ENCODE results near the gene COPG2. TPM values are rescaled to one million over a fixed set of nuclear protein-coding genes. Genes with fewer than 3 reads are reported as not detected.

The COPG2 gene
- total and polyA plus RNA-seq, 2 of the 13 experiments (the other 11 are each of a cell fraction or from before 2014, with no cell fraction given) = 14.1 to 17.7 TPM

- no peak for TF ChIP-seq U2AF2 (IDR thresholded peaks at IDR 0.05; ENCODE audit: low read depth, low read length)
- TF ChIP-seq ZNF530 (CRISPR knock-in tag; IDR thresholded peaks at IDR 0.05; ENCODE audit: low read depth) = no peak
- TF ChIP-seq ZFP36L2 (CRISPR knock-in tag; IDR thresholded peaks at IDR 0.05) = no peak
- no peak for TF ChIP-seq WIZ (CRISPR knock-in tag; IDR thresholded peaks at IDR 0.05)
- TF ChIP-seq, protein P1, sequence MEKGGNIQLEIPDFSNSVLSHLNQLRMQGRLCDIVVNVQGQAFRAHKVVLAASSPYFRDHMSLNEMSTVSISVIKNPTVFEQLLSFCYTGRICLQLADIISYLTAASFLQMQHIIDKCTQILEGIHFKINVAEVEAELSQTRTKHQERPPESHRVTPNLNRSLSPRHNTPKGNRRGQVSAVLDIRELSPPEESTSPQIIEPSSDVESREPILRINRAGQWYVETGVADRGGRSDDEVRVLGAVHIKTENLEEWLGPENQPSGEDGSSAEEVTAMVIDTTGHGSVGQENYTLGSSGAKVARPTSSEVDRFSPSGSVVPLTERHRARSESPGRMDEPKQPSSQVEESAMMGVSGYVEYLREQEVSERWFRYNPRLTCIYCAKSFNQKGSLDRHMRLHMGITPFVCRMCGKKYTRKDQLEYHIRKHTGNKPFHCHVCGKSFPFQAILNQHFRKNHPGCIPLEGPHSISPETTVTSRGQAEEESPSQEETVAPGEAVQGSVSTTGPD (CRISPR knock-in tag; IDR thresholded peaks at IDR 0.05) = no peak
- TF ChIP-seq, protein P2, sequence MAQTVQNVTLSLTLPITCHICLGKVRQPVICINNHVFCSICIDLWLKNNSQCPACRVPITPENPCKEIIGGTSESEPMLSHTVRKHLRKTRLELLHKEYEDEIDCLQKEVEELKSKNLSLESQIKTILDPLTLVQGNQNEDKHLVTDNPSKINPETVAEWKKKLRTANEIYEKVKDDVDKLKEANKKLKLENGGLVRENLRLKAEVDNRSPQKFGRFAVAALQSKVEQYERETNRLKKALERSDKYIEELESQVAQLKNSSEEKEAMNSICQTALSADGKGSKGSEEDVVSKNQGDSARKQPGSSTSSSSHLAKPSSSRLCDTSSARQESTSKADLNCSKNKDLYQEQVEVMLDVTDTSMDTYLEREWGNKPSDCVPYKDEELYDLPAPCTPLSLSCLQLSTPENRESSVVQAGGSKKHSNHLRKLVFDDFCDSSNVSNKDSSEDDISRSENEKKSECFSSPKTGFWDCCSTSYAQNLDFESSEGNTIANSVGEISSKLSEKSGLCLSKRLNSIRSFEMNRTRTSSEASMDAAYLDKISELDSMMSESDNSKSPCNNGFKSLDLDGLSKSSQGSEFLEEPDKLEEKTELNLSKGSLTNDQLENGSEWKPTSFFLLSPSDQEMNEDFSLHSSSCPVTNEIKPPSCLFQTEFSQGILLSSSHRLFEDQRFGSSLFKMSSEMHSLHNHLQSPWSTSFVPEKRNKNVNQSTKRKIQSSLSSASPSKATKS (CRISPR knock-in tag; IDR thresholded peaks at IDR 0.05) = no peak
- TF ChIP-seq NR3C1 (CRISPR knock-in tag; IDR thresholded peaks at IDR 0.05) = no peak
- TF ChIP-seq CBX1 (IDR thresholded peaks at IDR 0.05; ENCODE audit: low read depth) = peak; percentile 47
- TF ChIP-seq ZNF484 (CRISPR knock-in tag; IDR thresholded peaks at IDR 0.05; ENCODE audit: borderline replicate concordance, low read depth) = no peak
- TF ChIP-seq, protein P3, sequence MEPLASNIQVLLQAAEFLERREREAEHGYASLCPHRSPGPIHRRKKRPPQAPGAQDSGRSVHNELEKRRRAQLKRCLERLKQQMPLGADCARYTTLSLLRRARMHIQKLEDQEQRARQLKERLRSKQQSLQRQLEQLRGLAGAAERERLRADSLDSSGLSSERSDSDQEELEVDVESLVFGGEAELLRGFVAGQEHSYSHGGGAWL (CRISPR knock-in tag; IDR thresholded peaks at IDR 0.05) = peak; percentile 61; the same call in 1 of the 2 replicates
- no peak for TF ChIP-seq E2F1 (CRISPR knock-in tag; IDR thresholded peaks at IDR 0.05)
- TF ChIP-seq NBN (conservative IDR thresholded peaks at IDR 0.05) = no peak
- TF ChIP-seq ISL2 (CRISPR knock-in tag; IDR thresholded peaks at IDR 0.05) = no peak; the same call in 1 of the 2 replicates
- TF ChIP-seq ZNF121 (CRISPR knock-in tag; IDR thresholded peaks at IDR 0.05) = no peak
- no peak for TF ChIP-seq SNRNP70 (IDR thresholded peaks at IDR 0.05; ENCODE audit: low read depth, low read length)
- 0 out of 2 replicates have a peak, but pooled peaks have one; percentile 38 for TF ChIP-seq KLF6 (CRISPR knock-in tag; IDR thresholded peaks at IDR 0.05)
- TF ChIP-seq TOE1 (CRISPR knock-in tag; IDR thresholded peaks at IDR 0.05) = peak; percentile 69; the same call in 1 of the 2 replicates
- no peak for TF ChIP-seq NCOA5 (CRISPR knock-in tag; IDR thresholded peaks at IDR 0.05)
- TF ChIP-seq MLX (CRISPR knock-in tag; IDR thresholded peaks at IDR 0.05) = no peak
- TF ChIP-seq BCL3 (CRISPR knock-in tag; IDR thresholded peaks at IDR 0.05) = peak; percentile 63
- no peak for TF ChIP-seq ZNF737 (CRISPR knock-in tag; IDR thresholded peaks at IDR 0.05; ENCODE audit: borderline replicate concordance)
- peak; percentile 80 for TF ChIP-seq AHR (CRISPR knock-in tag; IDR thresholded peaks at IDR 0.05)
- TF ChIP-seq SALL1 (CRISPR knock-in tag; IDR thresholded peaks at IDR 0.05) = peak; percentile 86
Observed at GRCh38 chr7:130486114-130486953, 182.2 kb downstream of the COPG2 start (continued).
